ENCODE data around the gene UCHL3. TPM values are rescaled to one million over a fixed set of nuclear protein-coding genes. Genes with fewer than 3 reads are reported as not detected.

The UCHL3 gene
- total and polyA plus RNA-seq, 2 donors = 48.8 to 57.9 TPM

GRCh38 chr13:75643693-75644092, 94.1 kb downstream of the UCHL3 start:
- Histone ChIP-seq H3K4me3 (ENCODE audit: low read length in 2 of 2) (no peak overlapping the region), H3K27ac (ENCODE audit: low read depth in 1 of 2, low read length in 1 of 2) (no peak overlapping the region), H3K27me3 (ENCODE audit: control insufficient read depth in 2 of 2, insufficient read depth in 1 of 2, low read length in 1 of 2) (no peaks in the 10 kb centered on the region), H3K36me3 (ENCODE audit: control insufficient read depth in 2 of 2, insufficient read depth in 2 of 2, low read length in 1 of 2) (no peaks in the 10 kb centered on the region), H3K4me1 (ENCODE audit: control insufficient read depth in 2 of 2, insufficient read depth in 2 of 2, low read length in 2 of 2) (no peaks in the 10 kb centered on the region), H3K9me3 (ENCODE audit: control insufficient read depth in 2 of 2, insufficient read depth in 1 of 2, low read length in 1 of 2) (no peaks in the 10 kb centered on the region)
- DNase-seq (ENCODE audit: low read depth in 6 of 9, low spot score in 9 of 9) = no peak

GRCh38 chr13:75645141-75645540, 95.5 kb downstream of the UCHL3 start:
- Histone ChIP-seq H3K36me3 (ENCODE audit: control insufficient read depth in 2 of 2, insufficient read depth in 2 of 2, low read length in 1 of 2) (no peaks in the 10 kb centered on the region), H3K27me3 (ENCODE audit: control insufficient read depth in 2 of 2, insufficient read depth in 1 of 2, low read length in 1 of 2) (no peaks in the 10 kb centered on the region), H3K4me1 (ENCODE audit: control insufficient read depth in 2 of 2, insufficient read depth in 2 of 2, low read length in 2 of 2) (no peaks in the 10 kb centered on the region), H3K27ac (ENCODE audit: low read depth in 1 of 2, low read length in 1 of 2) (no peak overlapping the region), H3K4me3 (ENCODE audit: low read length in 2 of 2) (no peak overlapping the region), H3K9me3 (ENCODE audit: control insufficient read depth in 2 of 2, insufficient read depth in 1 of 2, low read length in 1 of 2) (no peaks in the 10 kb centered on the region)
- no peak for DNase-seq (ENCODE audit: low read depth in 6 of 9, low spot score in 9 of 9)
- 96% methylated on average over 3 of the region's 3 CpGs for WGBS

DNA sequence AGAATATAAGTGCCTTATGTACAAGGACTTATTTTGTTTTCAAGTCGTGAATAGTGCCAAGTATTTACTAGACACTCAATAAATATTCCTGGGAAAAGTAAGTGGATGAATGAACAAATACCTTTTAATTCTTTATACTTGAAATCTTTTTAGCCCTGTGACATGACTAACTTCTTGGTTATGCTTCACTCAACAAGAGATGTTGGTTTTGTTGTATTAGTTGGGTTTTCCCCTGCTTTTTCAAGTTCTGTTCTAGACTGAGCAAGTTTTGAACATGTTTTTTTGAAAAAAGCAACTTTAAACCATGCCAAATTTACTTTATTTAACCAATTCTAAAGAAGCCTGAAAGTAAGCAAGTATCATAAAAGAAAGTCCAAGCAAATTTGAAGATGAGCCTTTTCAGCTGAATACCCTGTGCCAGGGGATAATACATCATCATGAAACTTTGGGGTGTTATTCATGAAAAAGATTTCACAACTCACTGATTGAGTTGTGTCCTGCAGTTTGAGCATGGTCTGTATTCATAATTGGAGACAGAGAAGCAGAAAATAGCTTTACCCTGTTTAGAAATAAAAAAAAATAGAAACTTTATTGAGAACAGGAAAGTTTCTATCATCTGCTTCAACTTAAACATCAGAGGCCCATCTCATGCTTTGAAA, 97.7 kb downstream of the UCHL3 start:
- no peaks in the 10 kb centered on the region for H3K9me3 ChIP-seq (ENCODE audit: control insufficient read depth in 2 of 2, insufficient read depth in 1 of 2, low read length in 1 of 2)
- no peaks in the 10 kb centered on the region for H3K36me3 ChIP-seq (ENCODE audit: control insufficient read depth in 2 of 2, insufficient read depth in 2 of 2, low read length in 1 of 2)
- no peak overlapping the region for H3K4me3 ChIP-seq (ENCODE audit: low read length in 2 of 2)
- no peak overlapping the region for H3K27ac ChIP-seq (ENCODE audit: low read depth in 1 of 2, low read length in 1 of 2)
- H3K27me3 ChIP-seq (ENCODE audit: control insufficient read depth in 2 of 2, insufficient read depth in 1 of 2, low read length in 1 of 2) = no peaks in the 10 kb centered on the region
- DNase-seq (ENCODE audit: low read depth in 6 of 9, low spot score in 9 of 9) = no peak
- WGBS = 91% methylated on average over 1 of the region's 1 CpG
- H3K4me1 ChIP-seq (ENCODE audit: control insufficient read depth in 2 of 2, insufficient read depth in 2 of 2, low read length in 2 of 2) = no peaks in the 10 kb centered on the region

- H3K36me3 ChIP-seq (ENCODE audit: control insufficient read depth in 2 of 2, insufficient read depth in 2 of 2, low read length in 1 of 2) = no peaks in the 10 kb centered on the region
- no peak overlapping the region for H3K4me3 ChIP-seq (ENCODE audit: low read length in 2 of 2)
- no peak for DNase-seq (ENCODE audit: low read depth in 6 of 9, low spot score in 9 of 9)
- no peaks in the 10 kb centered on the region for H3K27me3 ChIP-seq (ENCODE audit: control insufficient read depth in 2 of 2, insufficient read depth in 1 of 2, low read length in 1 of 2)
- no peaks in the 10 kb centered on the region for H3K9me3 ChIP-seq (ENCODE audit: control insufficient read depth in 2 of 2, insufficient read depth in 1 of 2, low read length in 1 of 2)
- no peaks in the 10 kb centered on the region for H3K4me1 ChIP-seq (ENCODE audit: control insufficient read depth in 2 of 2, insufficient read depth in 2 of 2, low read length in 2 of 2)
- no peak overlapping the region for H3K27ac ChIP-seq (ENCODE audit: low read depth in 1 of 2, low read length in 1 of 2)
- WGBS = 97% methylated on average over 2 of the region's 2 CpGs
Measured at GRCh38 chr13:75648446-75648845, 98.9 kb downstream of the UCHL3 start.

- H3K27me3 ChIP-seq (ENCODE audit: control insufficient read depth in 2 of 2, insufficient read depth in 1 of 2, low read length in 1 of 2) = no peaks in the 10 kb centered on the region
- no peaks in the 10 kb centered on the region for H3K9me3 ChIP-seq (ENCODE audit: control insufficient read depth in 2 of 2, insufficient read depth in 1 of 2, low read length in 1 of 2)
- H3K36me3 ChIP-seq (ENCODE audit: control insufficient read depth in 2 of 2, insufficient read depth in 2 of 2, low read length in 1 of 2) = no peaks in the 10 kb centered on the region
- WGBS = over 99% methylated on average over 2 of the region's 2 CpGs
- no peak for DNase-seq (ENCODE audit: low read depth in 6 of 9, low spot score in 9 of 9)
- no peak overlapping the region for H3K4me3 ChIP-seq (ENCODE audit: low read length in 2 of 2)
- H3K27ac ChIP-seq (ENCODE audit: low read depth in 1 of 2, low read length in 1 of 2) = no peak overlapping the region
- H3K4me1 ChIP-seq (ENCODE audit: control insufficient read depth in 2 of 2, insufficient read depth in 2 of 2, low read length in 2 of 2) = no peaks in the 10 kb centered on the region
Measured at GRCh38 chr13:75651013-75651412, 101.4 kb downstream of the UCHL3 start.

- no peak for DNase-seq (ENCODE audit: low read depth in 6 of 9, low spot score in 9 of 9)
- Histone ChIP-seq H3K4me3 (ENCODE audit: low read length in 2 of 2) (no peak overlapping the region), H3K27me3 (ENCODE audit: control insufficient read depth in 2 of 2, insufficient read depth in 1 of 2, low read length in 1 of 2) (no peaks in the 10 kb centered on the region), H3K9me3 (ENCODE audit: control insufficient read depth in 2 of 2, insufficient read depth in 1 of 2, low read length in 1 of 2) (no peaks in the 10 kb centered on the region), H3K4me1 (ENCODE audit: control insufficient read depth in 2 of 2, insufficient read depth in 2 of 2, low read length in 2 of 2) (no peaks in the 10 kb centered on the region), H3K27ac (ENCODE audit: low read depth in 1 of 2, low read length in 1 of 2) (no peak overlapping the region), H3K36me3 (ENCODE audit: control insufficient read depth in 2 of 2, insufficient read depth in 2 of 2, low read length in 1 of 2) (no peaks in the 10 kb centered on the region)
- WGBS = 98% methylated on average over 2 of the region's 2 CpGs
Measured at GRCh38 chr13:75652726-75653125, 103.1 kb downstream of the UCHL3 start.

Other genes with a start within 250 kb of the UCHL3 start
- 22.8 TPM for gene TBC1D4, start 67.6 kb upstream of the UCHL3 start, total RNA-seq
- gene TBC1D4, start 67.6 kb upstream of the UCHL3 start, polyA plus RNA-seq = 18.8 TPM
- 270 TPM for gene COMMD6, start 11.9 kb upstream of the UCHL3 start, total RNA-seq
- 354 TPM for gene COMMD6, start 11.9 kb upstream of the UCHL3 start, polyA plus RNA-seq
- 50.8 TPM for gene LMO7, start 86.5 kb downstream of the UCHL3 start, total RNA-seq
- gene LMO7, start 86.5 kb downstream of the UCHL3 start, polyA plus RNA-seq = 59.7 TPM